ENCODE results near the gene PRPF31. TPM values are rescaled to one million over a fixed set of nuclear protein-coding genes. Genes with fewer than 3 reads are reported as not detected.

The PRPF31 gene
- 51.3 and 64.7 TPM in 2 replicates for total RNA-seq

GRCh38 chr19:54115109-54116063 is at the start of gene PRPF31, which contains the start of gene TFPT:
PRPF31 (plus strand) TSS chr19:54115754; CDS start chr19:54118279, 2,525 bp downstream.
TFPT (minus strand) TSS chr19:54115657; CDS start chr19:54115269, 388 bp downstream.

GRCh38 chr19:54081032-54081431 is 34.5 kb upstream of the PRPF31 start, which contains the start of gene TARM1:
TARM1 (minus strand) TSS chr19:54081365; CDS start chr19:54081340, 25 bp downstream.

GRCh38 chr19:54100561-54100960 is 15.0 kb upstream of the PRPF31 start, which contains the start of gene OSCAR:
OSCAR (minus strand) TSS chr19:54100803; CDS start chr19:54100792, 11 bp downstream.

GRCh38 chr19:54102421-54103169 is 13.0 kb upstream of the PRPF31 start, which contains the start of gene NDUFA3:
NDUFA3 (plus strand) TSS chr19:54102855; CDS start chr19:54102879, 24 bp downstream.

GRCh38 chr19:54137699-54138488 is 22.3 kb downstream of the PRPF31 start, which contains the start of gene CNOT3:
CNOT3 (plus strand) TSS chr19:54137762; CDS start chr19:54142979, 5,217 bp downstream.

GRCh38 chr19:54159352-54160181 is 44.0 kb downstream of the PRPF31 start, which contains the start of gene LENG1:
LENG1 (minus strand) TSS chr19:54159721; CDS start chr19:54159695, 26 bp downstream.

GRCh38 chr19:54172471-54173358 is 57.2 kb downstream of the PRPF31 start, which contains the start of gene TMC4:
TMC4 (minus strand) TSS chr19:54173160; CDS start chr19:54173117, 43 bp downstream.

Other genes with a start within 250 kb of the PRPF31 start
- 27.4 and 34.5 TPM in 2 replicates for gene MYADM, start 247.9 kb upstream of the PRPF31 start, total RNA-seq
- under 0.01 and 0.22 TPM in 2 replicates for gene PRKCG, start 233.6 kb upstream of the PRPF31 start, total RNA-seq
- gene CACNG7, start 206.5 kb upstream of the PRPF31 start, total RNA-seq: 0.22 and 0.66 TPM in 2 replicates
- 1.0 and 1.1 TPM in 2 replicates for gene CACNG8, start 152.8 kb upstream of the PRPF31 start, total RNA-seq
- 1.0 and 1.9 TPM in 2 replicates for gene CACNG6, start 124.1 kb upstream of the PRPF31 start, total RNA-seq
- not detected in 2 replicates for gene VSTM1, start 51.9 kb upstream of the PRPF31 start, total RNA-seq
- not detected in 2 replicates for gene TARM1, start 34.4 kb upstream of the PRPF31 start, total RNA-seq
- gene OSCAR, start 15.0 kb upstream of the PRPF31 start, total RNA-seq: not detected in 2 replicates
- gene NDUFA3, start 12.9 kb upstream of the PRPF31 start, total RNA-seq: 8.1 and 11.6 TPM in 2 replicates
- 15.9 and 19.7 TPM in 2 replicates for gene TFPT, start 97 bp upstream of the PRPF31 start, total RNA-seq
- gene CNOT3, start 22.0 kb downstream of the PRPF31 start, total RNA-seq: 15.2 and 19.6 TPM in 2 replicates
- gene LENG1, start 44.0 kb downstream of the PRPF31 start, total RNA-seq: 4.9 and 5.1 TPM in 2 replicates
- 0.53 TPM in 1 of 2 replicates, not detected in the other for gene TMC4, start 57.4 kb downstream of the PRPF31 start, total RNA-seq
- 64.0 and 112 TPM in 2 replicates for gene MBOAT7, start 73.8 kb downstream of the PRPF31 start, total RNA-seq
- gene TSEN34, start 75.6 kb downstream of the PRPF31 start, total RNA-seq: 47.6 and 60.0 TPM in 2 replicates
- 1,424 and 1,587 TPM in 2 replicates for gene RPS9, start 85.1 kb downstream of the PRPF31 start, total RNA-seq
- not detected in 2 replicates for gene LILRB3, start 107.3 kb downstream of the PRPF31 start, total RNA-seq
- not detected in 2 replicates for gene LILRA6, start 127.0 kb downstream of the PRPF31 start, total RNA-seq
- gene LILRB5, start 141.5 kb downstream of the PRPF31 start, total RNA-seq: 0.07 TPM in 1 of 2 replicates, not detected in the other
- not detected in 2 replicates for gene LILRB2, start 165.4 kb downstream of the PRPF31 start, total RNA-seq
- not detected in 2 replicates for gene LILRA5, start 197.4 kb downstream of the PRPF31 start, total RNA-seq
- not detected in 2 replicates for gene LILRA4, start 223.4 kb downstream of the PRPF31 start, total RNA-seq
- not detected in 2 replicates for gene LAIR1, start 249.2 kb downstream of the PRPF31 start, total RNA-seq

All from thoracic aorta endothelial cell (primary cell).